ENCODE data around the gene SPOCK2. TPM values are rescaled to one million over a fixed set of nuclear protein-coding genes. Genes with fewer than 3 reads are reported as not detected.

Gene SPOCK2
- total RNA-seq, 2 experiments from 2014 or later: 0.76 to 7.5 TPM

DNA sequence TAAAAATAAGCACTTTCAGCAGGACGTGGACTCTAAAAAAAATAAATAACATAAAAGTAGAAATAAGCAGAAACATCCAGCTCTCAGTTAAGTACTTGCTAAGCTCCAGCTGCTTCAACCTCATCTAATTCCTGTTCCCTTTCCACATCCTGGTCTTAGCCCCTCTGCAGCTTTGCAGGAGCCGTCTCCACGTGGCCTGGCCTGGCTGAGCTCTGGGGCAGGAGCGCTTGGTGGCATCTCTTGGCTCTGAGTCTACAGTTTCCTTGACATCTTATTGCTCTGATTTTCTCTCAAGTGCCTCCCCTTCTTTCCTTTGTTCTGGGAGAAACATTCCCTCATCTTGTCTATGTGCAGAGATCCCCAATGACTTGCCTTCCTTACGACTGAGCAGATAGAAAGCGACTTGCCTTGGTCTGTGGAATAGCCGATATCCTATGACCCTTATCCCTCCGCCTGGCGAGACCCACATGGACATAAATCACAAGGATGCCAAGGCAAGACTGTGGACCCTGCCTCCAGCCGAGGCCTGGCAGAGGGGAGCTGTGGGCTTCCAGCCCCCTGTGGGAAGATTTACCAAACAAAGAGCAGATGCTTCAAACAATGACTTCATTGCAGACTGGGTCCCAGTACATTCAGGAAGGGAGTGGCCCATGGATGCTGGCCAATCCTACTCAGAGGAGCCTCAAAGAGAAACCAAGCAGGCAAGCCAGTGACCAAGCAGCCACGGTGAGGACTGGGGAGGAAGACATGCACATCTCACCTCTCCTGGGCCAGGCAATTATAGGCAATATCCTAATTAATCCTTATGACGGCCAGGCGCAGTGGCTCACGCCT lies 61.9 kb downstream of the SPOCK2 start:
- Histone ChIP-seq H3K79me2 (ENCODE audit: insufficient read depth, low read depth, low read length) (no peaks in the 10 kb centered on the region), H3K4me3 (ENCODE audit: low read depth, low read length, poor library complexity, severe bottlenecking) (no peak overlapping the region), H3K9me3 (ENCODE audit: low read length) (no peaks in the 10 kb centered on the region), H4K20me1 (ENCODE audit: insufficient read depth, low read length) (no peaks in the 10 kb centered on the region), H2AFZ (ENCODE audit: low read length) (no peak overlapping the region), H3K4me2 (ENCODE audit: low read length) (no peak overlapping the region), H3K36me3 (ENCODE audit: insufficient read depth, low read length) (no peaks in the 10 kb centered on the region), H3K27ac (ENCODE audit: low read depth, low read length, poor library complexity, severe bottlenecking) (no peak overlapping the region), H3K9me2 (ENCODE audit: insufficient read depth, low read length) (no peaks in the 10 kb centered on the region), H3K4me1 (ENCODE audit: insufficient read depth, low read length, poor library complexity, severe bottlenecking) (no peaks in the 10 kb centered on the region)
- TF ChIP-seq, protein P1, sequence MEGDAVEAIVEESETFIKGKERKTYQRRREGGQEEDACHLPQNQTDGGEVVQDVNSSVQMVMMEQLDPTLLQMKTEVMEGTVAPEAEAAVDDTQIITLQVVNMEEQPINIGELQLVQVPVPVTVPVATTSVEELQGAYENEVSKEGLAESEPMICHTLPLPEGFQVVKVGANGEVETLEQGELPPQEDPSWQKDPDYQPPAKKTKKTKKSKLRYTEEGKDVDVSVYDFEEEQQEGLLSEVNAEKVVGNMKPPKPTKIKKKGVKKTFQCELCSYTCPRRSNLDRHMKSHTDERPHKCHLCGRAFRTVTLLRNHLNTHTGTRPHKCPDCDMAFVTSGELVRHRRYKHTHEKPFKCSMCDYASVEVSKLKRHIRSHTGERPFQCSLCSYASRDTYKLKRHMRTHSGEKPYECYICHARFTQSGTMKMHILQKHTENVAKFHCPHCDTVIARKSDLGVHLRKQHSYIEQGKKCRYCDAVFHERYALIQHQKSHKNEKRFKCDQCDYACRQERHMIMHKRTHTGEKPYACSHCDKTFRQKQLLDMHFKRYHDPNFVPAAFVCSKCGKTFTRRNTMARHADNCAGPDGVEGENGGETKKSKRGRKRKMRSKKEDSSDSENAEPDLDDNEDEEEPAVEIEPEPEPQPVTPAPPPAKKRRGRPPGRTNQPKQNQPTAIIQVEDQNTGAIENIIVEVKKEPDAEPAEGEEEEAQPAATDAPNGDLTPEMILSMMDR (conservative IDR thresholded peaks at IDR 0.05; ENCODE audit: low read length): no peak
- no peak for TF ChIP-seq EZH2phosphoT487 (IDR thresholded peaks at IDR 0.05; ENCODE audit: borderline replicate concordance, low read depth, low read length)
- ChIA-PET CTCF (ENCODE audit: unreplicated experiment) (no interaction called here), POLR2A (interaction anchor here (0.9 kb wide), 1 partner anchor 11 kb away, joined by 3 read pairs; no protein-coding TSS in a partner anchor)
- intact Hi-C loops (cut with micrococcal nuclease; ENCODE audit: unreplicated experiment): no loop called here
- BruUV-seq (replicated peaks): no TSS peak
- DNase-seq (ENCODE audit: low spot score): no peak

DNA sequence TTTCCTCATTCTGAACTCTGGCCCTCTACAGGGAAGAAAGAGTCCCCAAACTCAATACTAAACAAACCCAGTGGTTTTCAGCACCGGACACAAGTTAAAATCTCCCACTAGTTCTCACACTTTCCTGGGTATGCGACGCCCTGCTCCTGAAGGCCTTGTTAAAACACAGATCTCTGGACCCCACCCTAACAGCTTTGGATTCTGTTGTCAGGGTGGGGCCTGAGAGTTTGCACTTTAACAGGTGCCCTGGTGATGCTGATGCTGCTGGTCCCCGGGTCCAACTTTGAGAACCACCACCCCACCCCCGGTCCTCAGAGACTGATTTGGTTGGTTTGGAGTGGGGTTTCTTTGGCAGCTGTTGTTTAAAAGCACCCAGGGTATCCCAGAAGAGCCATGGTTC lies 62.5 kb downstream of the SPOCK2 start:
- H4K20me1 ChIP-seq (ENCODE audit: insufficient read depth, low read length): no peaks in the 10 kb centered on the region
- ChIA-PET CTCF (ENCODE audit: unreplicated experiment) (no interaction called here), POLR2A (interaction anchor here (0.9 kb wide), 1 partner anchor 12 kb away, joined by 3 read pairs; no protein-coding TSS in a partner anchor)
- H3K4me1 ChIP-seq (ENCODE audit: insufficient read depth, low read length, poor library complexity, severe bottlenecking): no peaks in the 10 kb centered on the region
- intact Hi-C loops (cut with micrococcal nuclease; ENCODE audit: unreplicated experiment): no loop called here
- no peak for TF ChIP-seq EZH2phosphoT487 (IDR thresholded peaks at IDR 0.05; ENCODE audit: borderline replicate concordance, low read depth, low read length)
- TF ChIP-seq, protein P1 (conservative IDR thresholded peaks at IDR 0.05; ENCODE audit: low read length): no peak
- no peak overlapping the region for H3K4me2 ChIP-seq (ENCODE audit: low read length)
- H3K79me2 ChIP-seq (ENCODE audit: insufficient read depth, low read depth, low read length): no peaks in the 10 kb centered on the region
- no peaks in the 10 kb centered on the region for H3K9me2 ChIP-seq (ENCODE audit: insufficient read depth, low read length)
- no peaks in the 10 kb centered on the region for H3K36me3 ChIP-seq (ENCODE audit: insufficient read depth, low read length)
- no peak overlapping the region for H2AFZ ChIP-seq (ENCODE audit: low read length)
- no peak overlapping the region for H3K27ac ChIP-seq (ENCODE audit: low read depth, low read length, poor library complexity, severe bottlenecking)
- no peak overlapping the region for H3K4me3 ChIP-seq (ENCODE audit: low read depth, low read length, poor library complexity, severe bottlenecking)
- BruUV-seq (replicated peaks): no TSS peak
- DNase-seq (ENCODE audit: low spot score): no peak
- H3K9me3 ChIP-seq (ENCODE audit: low read length): no peaks in the 10 kb centered on the region

DNA sequence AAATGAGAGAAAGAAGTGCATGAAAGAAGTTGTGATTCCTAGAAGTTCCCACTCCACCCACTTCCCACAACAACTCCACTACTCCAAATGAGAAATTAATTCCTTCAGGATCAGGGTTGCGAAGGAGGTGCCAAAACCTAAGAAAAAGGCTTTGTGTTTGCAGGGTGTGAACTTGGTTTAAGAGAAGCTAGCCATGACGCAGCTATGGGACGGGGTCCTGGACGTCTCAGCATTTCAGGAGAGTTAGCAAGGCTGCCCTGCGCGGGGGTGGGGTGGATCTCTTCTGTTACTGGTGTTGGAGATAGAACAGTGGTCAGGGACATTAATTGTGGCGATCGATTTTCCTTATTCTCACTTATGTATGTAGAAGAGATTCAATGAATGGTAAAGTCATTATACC lies 63.0 kb downstream of the SPOCK2 start:
- TF ChIP-seq, protein P1 (conservative IDR thresholded peaks at IDR 0.05; ENCODE audit: low read length): no peak
- CTCF ChIA-PET (ENCODE audit: unreplicated experiment): no interaction called here

More for the DNA sequence above, 63.0 kb downstream of the SPOCK2 start:
- no peaks in the 10 kb centered on the region for H3K9me2 ChIP-seq (ENCODE audit: insufficient read depth, low read length)
- no peak overlapping the region for H3K4me3 ChIP-seq (ENCODE audit: low read depth, low read length, poor library complexity, severe bottlenecking)
- H3K36me3 ChIP-seq (ENCODE audit: insufficient read depth, low read length): no peaks in the 10 kb centered on the region
- no peaks in the 10 kb centered on the region for H4K20me1 ChIP-seq (ENCODE audit: insufficient read depth, low read length)
- no peaks in the 10 kb centered on the region for H3K79me2 ChIP-seq (ENCODE audit: insufficient read depth, low read depth, low read length)
- H3K27ac ChIP-seq (ENCODE audit: low read depth, low read length, poor library complexity, severe bottlenecking): no peak overlapping the region
- BruUV-seq (replicated peaks): no TSS peak
- intact Hi-C loops (cut with micrococcal nuclease; ENCODE audit: unreplicated experiment): no loop called here
- H3K4me2 ChIP-seq (ENCODE audit: low read length): no peak overlapping the region
- POLR2A ChIA-PET: interaction anchor here (0.9 kb wide), 1 partner anchor 12 kb away, joined by 3 read pairs; no protein-coding TSS in a partner anchor
- DNase-seq (ENCODE audit: low spot score): no peak
- no peaks in the 10 kb centered on the region for H3K9me3 ChIP-seq (ENCODE audit: low read length)
- no peaks in the 10 kb centered on the region for H3K4me1 ChIP-seq (ENCODE audit: insufficient read depth, low read length, poor library complexity, severe bottlenecking)
- H2AFZ ChIP-seq (ENCODE audit: low read length): no peak overlapping the region

All from OCI-LY7 (cell line).